ENCODE data around the gene NUMB. TPM values are rescaled to one million over a fixed set of nuclear protein-coding genes. Genes with fewer than 3 reads are reported as not detected.

Gene NUMB
- total RNA-seq, 1 experiment from 2014 or later = 22.2 TPM

DNA sequence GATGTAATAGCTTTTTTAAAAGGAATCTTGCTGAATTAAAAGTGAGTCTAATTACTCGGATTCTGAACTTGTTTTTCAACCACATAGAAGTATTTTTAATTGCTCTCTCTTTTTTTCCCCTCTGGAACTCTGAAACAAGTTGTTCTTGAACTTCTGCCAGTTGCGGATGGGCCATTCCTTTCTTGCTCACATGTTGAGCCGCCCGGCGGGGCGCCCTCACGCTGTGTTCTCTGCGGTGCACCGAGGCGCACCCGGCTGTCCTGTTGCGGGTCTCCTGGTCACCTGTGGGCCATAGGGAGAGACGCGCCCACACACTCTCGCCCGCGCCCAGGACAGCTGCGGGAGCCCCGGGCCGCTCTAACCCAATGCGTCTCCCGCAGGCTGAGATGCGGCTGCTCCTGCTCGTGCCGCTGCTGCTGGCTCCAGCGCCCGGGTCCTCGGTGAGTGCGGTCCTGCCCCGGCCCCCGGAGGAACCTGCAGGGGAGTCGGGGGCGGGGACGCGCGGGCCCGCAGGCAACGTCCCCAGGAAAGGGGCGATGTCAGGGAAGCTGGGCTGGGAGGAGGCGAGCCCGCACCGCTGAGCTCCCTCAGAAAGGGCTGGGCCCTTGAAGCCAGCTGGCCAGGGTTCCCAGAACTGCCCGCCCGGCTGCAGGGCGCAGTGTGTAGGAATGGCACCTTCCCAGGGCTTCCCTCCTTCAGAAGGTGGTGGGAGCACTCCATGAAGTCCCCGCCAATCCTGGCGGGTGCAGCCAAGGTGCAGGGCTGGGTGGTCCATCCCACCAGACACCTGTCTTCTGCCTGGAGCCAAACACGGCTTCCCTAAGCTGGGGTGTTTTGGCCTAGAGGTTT is 218.7 kb downstream of the NUMB start:
- H3K9ac ChIP-seq (ENCODE audit: low read length) = no peak overlapping the region
- TF ChIP-seq, protein P1, sequence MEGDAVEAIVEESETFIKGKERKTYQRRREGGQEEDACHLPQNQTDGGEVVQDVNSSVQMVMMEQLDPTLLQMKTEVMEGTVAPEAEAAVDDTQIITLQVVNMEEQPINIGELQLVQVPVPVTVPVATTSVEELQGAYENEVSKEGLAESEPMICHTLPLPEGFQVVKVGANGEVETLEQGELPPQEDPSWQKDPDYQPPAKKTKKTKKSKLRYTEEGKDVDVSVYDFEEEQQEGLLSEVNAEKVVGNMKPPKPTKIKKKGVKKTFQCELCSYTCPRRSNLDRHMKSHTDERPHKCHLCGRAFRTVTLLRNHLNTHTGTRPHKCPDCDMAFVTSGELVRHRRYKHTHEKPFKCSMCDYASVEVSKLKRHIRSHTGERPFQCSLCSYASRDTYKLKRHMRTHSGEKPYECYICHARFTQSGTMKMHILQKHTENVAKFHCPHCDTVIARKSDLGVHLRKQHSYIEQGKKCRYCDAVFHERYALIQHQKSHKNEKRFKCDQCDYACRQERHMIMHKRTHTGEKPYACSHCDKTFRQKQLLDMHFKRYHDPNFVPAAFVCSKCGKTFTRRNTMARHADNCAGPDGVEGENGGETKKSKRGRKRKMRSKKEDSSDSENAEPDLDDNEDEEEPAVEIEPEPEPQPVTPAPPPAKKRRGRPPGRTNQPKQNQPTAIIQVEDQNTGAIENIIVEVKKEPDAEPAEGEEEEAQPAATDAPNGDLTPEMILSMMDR (conservative IDR thresholded peaks at IDR 0.05; ENCODE audit: low read depth, low read length) = peak; percentile 25; the same call in 1 of the 2 replicates
- TF ChIP-seq EZH2phosphoT487 (IDR thresholded peaks at IDR 0.05; ENCODE audit: borderline replicate concordance, low read length) = peak; percentile 79; the same call in 1 of the 2 replicates
- TF ChIP-seq EZH2 (IDR thresholded peaks at IDR 0.05; ENCODE audit: low read length, unreplicated experiment) = peak; percentile 91
- ATAC-seq = peak; percentile 12
- peak; percentile 47 for DNase-seq
- no peaks in the 10 kb centered on the region for H3K9me3 ChIP-seq (ENCODE audit: low read length)
- no peaks in the 10 kb centered on the region for H3K36me3 ChIP-seq (ENCODE audit: low read depth, low read length)
- H3K4me2 ChIP-seq (ENCODE audit: low read length) = peak overlapping the region; percentile 91
- H3K79me2 ChIP-seq (ENCODE audit: low read length) = no peaks in the 10 kb centered on the region
- intact Hi-C loops (cut with micrococcal nuclease) = loop anchor here (2.0 kb wide), 3 partner anchors 41 to 181 kb away; partner anchors contain the start of gene RBM25
- H2AFZ ChIP-seq (ENCODE audit: low read length) = peak overlapping the region; percentile 77
- peaks cover 30% of the 10 kb centered on the region for H3K4me1 ChIP-seq (ENCODE audit: insufficient read depth, low read length)
- ChIA-PET CTCF (interaction anchor here (0.6 to 1.7 kb wide), 4 partner anchors 33 to 66 kb away, joined by 3 to 6 read pairs (median 4); no protein-coding TSS in a partner anchor), POLR2A (ENCODE audit: unreplicated experiment) (interaction anchor here (0.5 to 0.6 kb wide), 2 partner anchors 117 to 224 kb away, joined by 3 read pairs; no protein-coding TSS in a partner anchor)
- H3K9me2 ChIP-seq (replicated peaks; ENCODE audit: low read length) = no peaks in the 10 kb centered on the region
- BruUV-seq (replicated peaks) = no TSS peak
- peak overlapping the region; percentile 62 for H3K4me3 ChIP-seq (ENCODE audit: low read length)
- peaks cover 50% of the 10 kb centered on the region for H3K27me3 ChIP-seq (ENCODE audit: low read length)
- H4K20me1 ChIP-seq (ENCODE audit: low read length) = peaks cover 5% of the 10 kb centered on the region; the same call in 1 of the 2 replicates
- H3F3A ChIP-seq (ENCODE audit: low read length, unreplicated experiment) = no peaks in the 10 kb centered on the region
- H3K27ac ChIP-seq (ENCODE audit: low read length) = no peak overlapping the region

DNA sequence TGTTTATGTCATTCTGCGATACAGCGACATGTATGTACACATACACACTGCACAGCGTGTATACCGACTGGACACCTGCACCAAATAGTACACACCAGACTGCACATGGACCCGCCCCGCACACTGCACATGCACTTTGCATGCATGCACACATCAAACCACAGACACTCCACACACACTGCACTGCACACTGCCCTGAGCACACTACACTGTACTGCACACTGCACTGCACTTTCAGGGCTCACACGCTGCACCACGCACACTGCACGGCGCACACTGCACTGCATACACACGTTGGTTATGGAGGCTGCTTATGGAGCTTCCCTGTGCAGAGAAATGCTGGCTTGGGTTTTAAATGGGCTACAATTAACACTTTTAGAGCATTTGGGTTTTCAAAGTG is 219.4 kb downstream of the NUMB start:
- intact Hi-C loops (cut with micrococcal nuclease) = loop anchor here (1.0 to 2.0 kb wide), 4 partner anchors 29 to 180 kb away; partner anchors contain the start of gene RBM25
- Histone ChIP-seq H3K4me3 (ENCODE audit: low read length) (peak overlapping the region; percentile 62), H3K9me3 (ENCODE audit: low read length) (no peaks in the 10 kb centered on the region), H3K27ac (ENCODE audit: low read length) (no peak overlapping the region), H3K79me2 (ENCODE audit: low read length) (no peaks in the 10 kb centered on the region), H3F3A (ENCODE audit: low read length, unreplicated experiment) (no peaks in the 10 kb centered on the region), H2AFZ (ENCODE audit: low read length) (peak overlapping the region; percentile 77; the same call in 1 of the 2 replicates), H3K9me2 (replicated peaks; ENCODE audit: low read length) (no peaks in the 10 kb centered on the region), H3K4me2 (ENCODE audit: low read length) (peak overlapping the region; percentile 91), H3K9ac (ENCODE audit: low read length) (no peak overlapping the region), H3K4me1 (ENCODE audit: insufficient read depth, low read length) (peaks cover 30% of the 10 kb centered on the region), H4K20me1 (ENCODE audit: low read length) (peaks cover 5% of the 10 kb centered on the region; the same call in 1 of the 2 replicates), H3K36me3 (ENCODE audit: low read depth, low read length) (no peaks in the 10 kb centered on the region), H3K27me3 (ENCODE audit: low read length) (peaks cover 55% of the 10 kb centered on the region)
- TF ChIP-seq EZH2phosphoT487 (IDR thresholded peaks at IDR 0.05; ENCODE audit: borderline replicate concordance, low read length) (no peak), EZH2 (IDR thresholded peaks at IDR 0.05; ENCODE audit: low read length, unreplicated experiment) (no peak)
- TF ChIP-seq, protein P1 (conservative IDR thresholded peaks at IDR 0.05; ENCODE audit: low read depth, low read length) = no peak
- ChIA-PET POLR2A (ENCODE audit: unreplicated experiment) (interaction anchor here (0.6 kb wide), 1 partner anchor 117 kb away, joined by 3 read pairs; no protein-coding TSS in a partner anchor), CTCF (interaction anchor here (0.5 to 1.7 kb wide), 4 partner anchors 45 to 332 kb away, joined by 3 to 6 read pairs (median 4); no protein-coding TSS in a partner anchor)
- no TSS peak for BruUV-seq (replicated peaks)
- ATAC-seq (peak; percentile 48), DNase-seq (no peak)
